Left lung (tissue), 10 donors: Measurements from ENCODE around the gene ZNF831. TPM values are rescaled to one million over a fixed set of nuclear protein-coding genes. Genes with fewer than 3 reads are reported as not detected.

Experiments used
- ATAC-seq: fragments of 200-7000 bp; cut with Tn5 transposase; one replicate; pipeline ENCODE4 v1.9.1; 2020; ENCODE audit warnings: moderate library complexity
- DNase-seq, 4 donors: peaks; one replicate each; pipeline ENCODE4 v3.0.0-alpha.2; 2013 to 2020
- H3K27ac ChIP-seq, 2 donors: fragments of 200-600 bp; sonication (generic) in 1 of 2; one replicate each; pipeline versions ENCODE4 v1.5.0 to v1.8.0; 2020 to 2021
- H3K27me3 ChIP-seq, 2 donors: fragments of 200-600 bp; sonication (generic) in 1 of 2; one replicate each; pipeline versions ENCODE4 v1.5.0 to v1.8.0; 2020 to 2021
- H3K36me3 ChIP-seq, 2 donors: fragments of 200-600 bp; sonication (generic) in 1 of 2; one replicate each; pipeline versions ENCODE4 v1.5.0 to v1.8.0; 2020 to 2021
- H3K4me1 ChIP-seq, 2 donors: fragments of 200-600 bp; one replicate each; pipeline ENCODE4 v1.8.0; 2021
- H3K4me3 ChIP-seq, 2 donors: fragments of 200-600 bp; sonication (generic) in 1 of 2; one replicate each; pipeline versions ENCODE4 v1.5.0 to v1.8.0; 2020 to 2021; ENCODE audit warnings: mild to moderate bottlenecking in 1 of 2
- H3K9me3 ChIP-seq, 2 donors: fragments of 200-600 bp; sonication (generic) in 1 of 2; one replicate each; pipeline versions ENCODE4 v1.5.0 to v1.8.0; 2020 to 2021
- intact Hi-C, 2 donors: fragments of 100-400 bp; cut with DNase I; formaldehyde crosslinking; loops; one replicate each; pipeline versions ENCODE4 v1.11.2 to v1.14.2; 2022
- polyA plus RNA-seq, 6 donors: library from polyadenylated mRNA; unstranded; fragments of 120-200 nt; gene quantifications; one replicate each; pipeline ENCODE4 v1.2.1, GENCODE V29; 2013; ENCODE audit not compliant: insufficient read length in 6 of 6
- total RNA-seq, 2 donors: library from RNA; stranded (reverse); fragmentation: NEBNext Ultra II Directional; extraction: Animal tissue kit (Norgen Biotek cat#: 25700); gene quantifications; one replicate each; pipeline ENCODE4 v1.2.1, GENCODE V29; 2021
- TF ChIP-seq, protein P1 (sequence below), 2 donors: fragments of 200-600 bp; sonication (generic) in 1 of 2; IDR thresholded peaks; one replicate each; pipeline versions ENCODE4 v1.5.0 to v1.8.0; 2021; ENCODE audit warnings: antibody characterized with exemption in 2 of 2
- donor health status: DM: no; HTN: yes; CAD: no.
- donor health status: DM: no; HTN: no; CAD: no.

ZNF831 gene
- total and polyA plus RNA-seq, 8 donors: 0.13 to 1.1 (median 0.18) TPM

DNA sequence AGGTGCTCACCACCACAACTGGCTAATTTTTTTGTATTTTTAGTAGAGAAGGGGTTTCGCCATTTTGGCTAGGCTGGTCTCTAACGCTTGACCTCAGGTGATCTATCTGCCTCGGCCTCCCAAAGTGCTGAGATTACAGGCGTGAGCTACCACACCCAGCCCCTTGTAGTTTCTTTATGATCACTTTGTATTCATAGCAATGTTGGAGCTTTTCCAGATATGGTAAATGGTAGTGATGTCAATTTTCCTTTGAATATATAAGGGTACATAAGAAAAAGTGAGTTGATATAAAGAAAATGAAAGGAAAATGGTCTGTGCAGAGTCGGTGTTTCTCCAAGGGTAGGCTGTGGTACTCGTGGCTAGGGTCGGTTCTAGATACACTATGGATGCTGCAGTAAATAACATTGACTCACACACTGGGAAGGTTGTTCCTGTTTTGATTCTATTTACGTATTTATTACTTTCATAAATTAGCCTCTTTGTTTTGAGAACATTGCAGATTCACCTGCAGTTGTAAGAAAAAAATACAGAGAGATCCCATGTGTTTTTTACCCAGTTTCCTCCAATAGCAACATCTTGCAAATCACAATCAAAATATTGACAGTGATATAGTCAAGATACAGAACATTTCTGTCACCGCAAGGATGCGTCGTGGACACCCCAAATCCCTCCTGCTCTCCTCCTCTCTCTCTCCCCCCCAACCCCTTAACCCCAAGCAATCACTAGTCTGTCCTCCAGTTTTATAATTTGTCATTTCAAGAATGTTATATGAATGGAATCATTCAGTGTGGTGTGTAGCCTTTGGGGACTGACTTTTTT, 2.5 kb downstream of the ZNF831 start:
- Histone ChIP-seq H3K4me3 (no peak overlapping the region), H3K36me3 (no peaks in the 10 kb centered on the region), H3K27me3 (no peaks in the 10 kb centered on the region), H3K4me1 (peaks cover 0 to 4% of the 10 kb centered on the region in 2 donors), H3K9me3 (no peaks in the 10 kb centered on the region), H3K27ac (peak overlapping the region in 1 of 2 donors; percentile 43)
- no peak for DNase-seq
- no peak for ATAC-seq
- TF ChIP-seq, protein P1, sequence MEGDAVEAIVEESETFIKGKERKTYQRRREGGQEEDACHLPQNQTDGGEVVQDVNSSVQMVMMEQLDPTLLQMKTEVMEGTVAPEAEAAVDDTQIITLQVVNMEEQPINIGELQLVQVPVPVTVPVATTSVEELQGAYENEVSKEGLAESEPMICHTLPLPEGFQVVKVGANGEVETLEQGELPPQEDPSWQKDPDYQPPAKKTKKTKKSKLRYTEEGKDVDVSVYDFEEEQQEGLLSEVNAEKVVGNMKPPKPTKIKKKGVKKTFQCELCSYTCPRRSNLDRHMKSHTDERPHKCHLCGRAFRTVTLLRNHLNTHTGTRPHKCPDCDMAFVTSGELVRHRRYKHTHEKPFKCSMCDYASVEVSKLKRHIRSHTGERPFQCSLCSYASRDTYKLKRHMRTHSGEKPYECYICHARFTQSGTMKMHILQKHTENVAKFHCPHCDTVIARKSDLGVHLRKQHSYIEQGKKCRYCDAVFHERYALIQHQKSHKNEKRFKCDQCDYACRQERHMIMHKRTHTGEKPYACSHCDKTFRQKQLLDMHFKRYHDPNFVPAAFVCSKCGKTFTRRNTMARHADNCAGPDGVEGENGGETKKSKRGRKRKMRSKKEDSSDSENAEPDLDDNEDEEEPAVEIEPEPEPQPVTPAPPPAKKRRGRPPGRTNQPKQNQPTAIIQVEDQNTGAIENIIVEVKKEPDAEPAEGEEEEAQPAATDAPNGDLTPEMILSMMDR (IDR thresholded peaks at IDR 0.05): no peak
- intact Hi-C loops: no loop called here

DNA sequence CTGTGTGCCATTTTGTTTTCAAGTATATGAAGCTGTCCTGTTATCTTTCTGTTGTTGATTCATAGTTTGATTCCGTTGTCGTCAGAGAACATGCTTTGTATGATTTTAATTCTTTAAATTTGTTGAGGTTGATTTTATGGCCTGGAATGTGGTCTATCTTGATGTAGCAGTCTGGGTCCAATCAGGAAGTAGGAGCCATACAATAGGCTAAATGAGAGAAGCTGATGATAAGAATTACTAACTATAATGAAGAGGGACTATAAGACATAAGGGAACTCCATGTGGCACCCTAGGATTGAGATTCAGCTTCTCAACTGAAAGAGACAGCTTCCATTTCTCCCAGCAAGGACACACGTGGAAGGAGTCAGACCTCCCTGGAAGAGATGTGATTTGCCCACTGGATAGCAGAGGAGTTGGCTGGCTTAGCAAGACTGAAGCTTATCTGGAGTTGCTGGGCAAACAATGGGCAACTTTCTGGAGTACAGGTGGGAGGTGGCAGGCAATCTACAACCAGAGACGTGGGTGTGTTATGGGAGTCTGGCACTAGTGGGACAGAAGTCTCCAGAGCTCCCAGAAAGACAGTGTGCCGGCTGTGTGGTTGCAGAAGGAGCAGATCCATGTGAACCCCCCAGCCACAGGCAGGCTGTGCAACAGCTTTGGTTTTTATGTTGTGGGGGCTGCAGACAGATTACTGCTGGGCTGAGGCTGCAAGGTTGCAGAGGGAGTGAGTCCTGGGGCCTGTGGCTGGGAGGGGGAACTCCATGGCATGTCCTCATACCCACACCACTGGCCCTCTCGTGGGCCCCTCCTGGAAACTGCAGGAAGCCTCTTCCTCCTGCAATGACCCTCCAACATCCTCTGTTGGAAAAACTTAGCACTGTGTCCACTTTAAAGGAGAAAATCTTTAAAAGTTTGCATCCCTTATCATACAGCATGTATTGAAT, 7.1 kb downstream of the ZNF831 start:
- Histone ChIP-seq H3K9me3 (no peaks in the 10 kb centered on the region), H3K27me3 (no peaks in the 10 kb centered on the region), H3K36me3 (no peaks in the 10 kb centered on the region), H3K27ac (no peak overlapping the region), H3K4me1 (no peaks in the 10 kb centered on the region), H3K4me3 (no peak overlapping the region)
- DNase-seq (no peak), ATAC-seq (no peak)
- intact Hi-C loops: no loop called here
- TF ChIP-seq, protein P1 (IDR thresholded peaks at IDR 0.05): no peak

- Histone ChIP-seq H3K36me3 (no peaks in the 10 kb centered on the region), H3K4me1 (no peaks in the 10 kb centered on the region), H3K27ac (no peak overlapping the region), H3K4me3 (no peak overlapping the region), H3K9me3 (no peaks in the 10 kb centered on the region), H3K27me3 (no peaks in the 10 kb centered on the region)
- no peak for DNase-seq
- TF ChIP-seq, protein P1 (IDR thresholded peaks at IDR 0.05): no peak
- intact Hi-C loops: no loop called here
- ATAC-seq: no peak
These were observed 8.4 kb downstream of the ZNF831 start for GRCh38 chr20:59171986-59172385.

- H3K9me3 ChIP-seq: no peaks in the 10 kb centered on the region
- DNase-seq (no peak), ATAC-seq (no peak)
- no peak overlapping the region for H3K27ac ChIP-seq
- no peak overlapping the region for H3K4me3 ChIP-seq
- H3K27me3 ChIP-seq: no peaks in the 10 kb centered on the region
- H3K36me3 ChIP-seq: no peaks in the 10 kb centered on the region
- TF ChIP-seq, protein P1 (IDR thresholded peaks at IDR 0.05): no peak
- no peaks in the 10 kb centered on the region for H3K4me1 ChIP-seq
- intact Hi-C loops: no loop called here
These were observed 10.4 kb downstream of the ZNF831 start for GRCh38 chr20:59173938-59174491.

DNA sequence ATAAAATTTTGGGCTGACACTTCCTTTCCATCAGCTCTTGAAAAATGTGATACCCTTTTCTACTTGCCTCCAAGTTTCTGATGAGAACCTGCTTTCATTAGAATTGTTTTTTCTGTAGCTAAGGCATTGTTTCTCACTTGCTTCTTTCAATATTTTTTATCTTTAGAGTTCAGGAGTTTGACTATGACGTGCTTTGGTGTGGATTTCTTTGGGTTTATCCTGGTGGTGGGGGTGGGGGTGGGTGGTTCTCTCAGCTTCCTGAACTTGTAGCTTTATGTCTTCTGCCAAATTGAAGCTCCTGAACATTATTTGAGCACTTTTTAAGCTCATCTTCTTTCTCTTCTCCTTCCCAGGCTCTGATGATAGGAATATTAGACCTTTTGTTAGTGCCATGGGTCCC, 11.4 kb downstream of the ZNF831 start:
- intact Hi-C loops: no loop called here
- Histone ChIP-seq H3K27ac (no peak overlapping the region), H3K4me3 (no peak overlapping the region), H3K27me3 (no peaks in the 10 kb centered on the region), H3K4me1 (no peaks in the 10 kb centered on the region), H3K9me3 (no peaks in the 10 kb centered on the region), H3K36me3 (no peaks in the 10 kb centered on the region)
- no peak for DNase-seq
- TF ChIP-seq, protein P1 (IDR thresholded peaks at IDR 0.05): no peak
- no peak for ATAC-seq
